ENCODE measurements around the gene TBC1D2B.
"Not testable (repeated sequence)": the region's sequence is repeated elsewhere in the genome, so short reads cannot be mapped to it uniquely, and the experiment has no call there.

Gene TBC1D2B

GRCh38 chr15:77974098-77974414 is 103.5 kb downstream of the TBC1D2B start:
- in situ Hi-C loops (cut with HindIII; ENCODE audit: low sequenced_read_pairs) = no loop called here
- peak; percentile 65 for DNase-seq (ENCODE audit: low read depth, low spot score)
- H3K4me3 ChIP-seq (ENCODE audit: low read depth, low read length) = no peak overlapping the region
- TF ChIP-seq CTCF (IDR thresholded peaks at IDR 0.05; ENCODE audit: low read depth, low read length) = no peak

GRCh38 chr15:77973273-77974097 is 104.0 kb downstream of the TBC1D2B start:
- DNase-seq (ENCODE audit: low read depth, low spot score); in situ Hi-C loops (cut with HindIII; ENCODE audit: low sequenced_read_pairs); H3K4me3 ChIP-seq (ENCODE audit: low read depth, low read length): not testable (repeated sequence)

- DNase-seq (ENCODE audit: low read depth, low spot score); in situ Hi-C loops (cut with HindIII; ENCODE audit: low sequenced_read_pairs): not testable (repeated sequence)
These were observed 104.8 kb downstream of the TBC1D2B start for GRCh38 chr15:77972706-77973105.

GRCh38 chr15:77971875-77972274 is 105.6 kb downstream of the TBC1D2B start:
- in situ Hi-C loops (cut with HindIII; ENCODE audit: low sequenced_read_pairs); DNase-seq (ENCODE audit: low read depth, low spot score); H3K4me3 ChIP-seq (ENCODE audit: low read depth, low read length): not testable (repeated sequence)

More at GRCh38 chr15:77972706-77973105, 104.8 kb downstream of the TBC1D2B start:
- H3K4me3 ChIP-seq (ENCODE audit: low read depth, low read length) = not testable (repeated sequence)

- H3K4me3 ChIP-seq (ENCODE audit: low read depth, low read length); DNase-seq (ENCODE audit: low read depth, low spot score); in situ Hi-C loops (cut with HindIII; ENCODE audit: low sequenced_read_pairs): not testable (repeated sequence)
These were observed 106.6 kb downstream of the TBC1D2B start for GRCh38 chr15:77970813-77971360.

- H3K4me3 ChIP-seq (ENCODE audit: low read depth, low read length) = no peak overlapping the region
- no peak for TF ChIP-seq CTCF (IDR thresholded peaks at IDR 0.05; ENCODE audit: low read depth, low read length)
- DNase-seq (ENCODE audit: low read depth, low spot score) = no peak
- in situ Hi-C loops (cut with HindIII; ENCODE audit: low sequenced_read_pairs) = no loop called here
These were observed 108.5 kb downstream of the TBC1D2B start for GRCh38 chr15:77969055-77969454.

GRCh38 chr15:77967798-77968197 is 109.7 kb downstream of the TBC1D2B start:
- DNase-seq (ENCODE audit: low read depth, low spot score) = no peak
- in situ Hi-C loops (cut with HindIII; ENCODE audit: low sequenced_read_pairs) = no loop called here
- no peak for TF ChIP-seq CTCF (IDR thresholded peaks at IDR 0.05; ENCODE audit: low read depth, low read length)
- no peak overlapping the region for H3K4me3 ChIP-seq (ENCODE audit: low read depth, low read length)

- DNase-seq (ENCODE audit: low read depth, low spot score); in situ Hi-C loops (cut with HindIII; ENCODE audit: low sequenced_read_pairs); H3K4me3 ChIP-seq (ENCODE audit: low read depth, low read length): not testable (repeated sequence)
These were observed 110.3 kb downstream of the TBC1D2B start for GRCh38 chr15:77967235-77967615.

GRCh38 chr15:77966540-77967234 is 110.8 kb downstream of the TBC1D2B start:
- peak; percentile 47 for DNase-seq (ENCODE audit: low read depth, low spot score)
- H3K4me3 ChIP-seq (ENCODE audit: low read depth, low read length) = no peak overlapping the region
- in situ Hi-C loops (cut with HindIII; ENCODE audit: low sequenced_read_pairs) = no loop called here
- peak; percentile 86 for TF ChIP-seq CTCF (IDR thresholded peaks at IDR 0.05; ENCODE audit: low read depth, low read length)
